GM18873 (cell line): ENCODE data around the gene TMEM61.
"Not testable (repeated sequence)": the region's sequence is repeated elsewhere in the genome, so short reads cannot be mapped to it uniquely, and the experiment has no call there.

Experiments
- ATAC-seq: cut with Tn5 transposase; IDR thresholded peaks from one replicate; pipeline ENCODE4 v1.9.1; 2021; ENCODE audit warnings: mild to moderate bottlenecking, moderate library complexity, moderate number of reproducible peaks; ENCODE audit not compliant: unreplicated experiment, low FRiP score

The TMEM61 gene

GRCh38 chr1:54980528-54981241 lies at the start of gene TMEM61:
TSS of gene TMEM61 (plus strand) at chr1:54980628. CDS start at chr1:54981066, 438 bp downstream.
- ATAC-seq: no peak

GRCh38 chr1:54931275-54931840 lies 49.1 kb upstream of the TMEM61 start:
- no peak for ATAC-seq

DNA sequence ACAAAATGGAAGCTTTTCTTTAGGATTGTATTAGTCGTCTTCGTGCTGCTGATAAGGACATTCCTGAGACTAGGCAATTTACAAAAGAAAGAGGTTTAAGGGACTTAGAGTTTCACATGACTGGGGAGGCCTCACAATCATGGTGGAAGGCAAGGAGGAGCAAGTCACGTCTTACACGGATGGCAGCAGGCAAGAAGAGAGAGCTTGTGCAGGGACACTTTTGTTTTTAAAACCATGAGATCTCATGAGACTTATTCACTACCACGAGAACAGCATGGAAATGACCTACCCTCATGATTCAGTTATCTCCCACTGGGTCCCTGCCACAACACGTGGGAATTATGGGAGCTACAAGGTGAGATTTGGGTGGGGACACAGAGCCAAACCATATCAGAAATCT lies 46.3 kb upstream of the TMEM61 start:
- not testable (repeated sequence) for ATAC-seq

- no peak for ATAC-seq
Measured at GRCh38 chr1:54934869-54935268, 45.6 kb upstream of the TMEM61 start.

DNA sequence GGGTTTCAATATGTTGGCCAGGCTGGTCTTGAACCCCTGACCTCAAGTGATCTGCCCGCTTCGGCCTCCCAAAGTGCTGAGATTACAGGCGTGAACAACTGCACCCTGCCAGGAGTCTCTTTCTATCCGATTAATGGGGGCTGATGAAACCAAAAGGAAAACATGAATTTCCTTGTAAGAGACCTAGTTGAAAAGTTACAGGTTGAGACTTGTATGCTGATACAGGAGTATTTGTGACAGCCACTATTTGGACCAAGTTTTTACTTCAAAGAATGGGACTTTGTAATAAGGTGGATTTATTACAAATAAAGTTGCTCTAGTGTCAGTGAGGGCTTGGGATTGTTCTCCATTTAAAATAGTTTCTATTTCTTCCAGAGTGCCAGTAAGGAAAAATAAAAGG lies 43.6 kb upstream of the TMEM61 start:
- no peak for ATAC-seq

GRCh38 chr1:54937469-54937868 lies 43.0 kb upstream of the TMEM61 start:
- no peak for ATAC-seq

GRCh38 chr1:54938955-54939354 lies 41.5 kb upstream of the TMEM61 start:
- ATAC-seq: not testable (repeated sequence)

GRCh38 chr1:54940042-54940441 lies 40.4 kb upstream of the TMEM61 start:
- ATAC-seq: no peak

DNA sequence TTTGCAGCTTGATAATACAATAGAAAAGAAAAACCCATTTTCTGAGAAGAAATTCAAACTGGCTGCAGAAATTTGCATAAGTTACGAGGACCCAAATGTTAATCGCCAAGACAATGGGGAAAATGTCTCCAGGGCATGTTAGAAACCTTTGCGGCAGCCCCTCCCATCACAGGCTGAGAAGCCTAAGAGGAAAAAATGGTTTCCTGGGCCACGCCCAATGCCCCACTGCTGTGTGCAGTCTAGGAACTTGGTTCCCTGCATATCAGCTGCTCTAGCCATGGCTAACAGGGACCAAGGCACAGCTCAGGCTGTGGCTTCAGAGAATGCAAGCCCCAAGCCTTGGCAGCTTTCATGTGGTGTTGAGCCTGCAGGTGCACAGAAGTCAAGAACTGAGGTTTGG lies 37.5 kb upstream of the TMEM61 start:
- no peak for ATAC-seq

DNA sequence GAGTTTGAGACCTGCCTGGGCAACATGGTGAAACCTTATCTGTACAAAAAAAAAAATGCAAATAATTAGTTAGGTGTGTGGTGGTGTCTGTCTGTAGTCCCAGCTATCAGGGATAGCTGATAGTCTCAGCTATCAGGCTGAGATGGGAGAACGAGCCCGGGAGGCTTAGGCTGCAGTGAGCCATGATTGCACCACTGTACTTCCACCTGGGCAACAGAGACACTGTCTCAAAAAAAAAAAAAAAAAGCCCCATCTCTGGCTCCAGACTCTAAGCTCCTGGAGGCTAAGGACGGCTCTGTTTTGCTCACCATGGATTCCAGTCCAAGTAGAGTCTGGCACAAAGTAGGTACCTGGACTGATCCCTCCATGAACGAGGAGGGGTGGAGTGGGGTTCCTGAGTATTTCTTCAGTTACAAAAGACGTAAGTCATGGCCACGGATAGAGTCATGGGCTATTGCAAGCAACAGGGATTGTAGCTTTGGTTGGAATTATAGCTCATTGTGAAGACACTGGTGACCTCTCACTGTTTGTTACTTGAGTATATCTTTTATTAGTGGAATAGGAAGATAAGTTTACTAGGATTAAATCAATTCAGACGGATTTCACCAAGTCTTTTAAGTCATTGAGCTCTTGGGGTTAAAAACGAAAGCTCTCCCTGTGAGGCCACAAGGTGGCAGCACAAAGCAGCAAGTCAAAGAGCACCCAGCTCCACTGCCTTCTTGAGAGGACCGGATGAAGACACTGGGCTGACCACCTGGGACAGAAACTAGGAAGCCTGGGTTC lies 35.6 kb upstream of the TMEM61 start:
- ATAC-seq: no peak

DNA sequence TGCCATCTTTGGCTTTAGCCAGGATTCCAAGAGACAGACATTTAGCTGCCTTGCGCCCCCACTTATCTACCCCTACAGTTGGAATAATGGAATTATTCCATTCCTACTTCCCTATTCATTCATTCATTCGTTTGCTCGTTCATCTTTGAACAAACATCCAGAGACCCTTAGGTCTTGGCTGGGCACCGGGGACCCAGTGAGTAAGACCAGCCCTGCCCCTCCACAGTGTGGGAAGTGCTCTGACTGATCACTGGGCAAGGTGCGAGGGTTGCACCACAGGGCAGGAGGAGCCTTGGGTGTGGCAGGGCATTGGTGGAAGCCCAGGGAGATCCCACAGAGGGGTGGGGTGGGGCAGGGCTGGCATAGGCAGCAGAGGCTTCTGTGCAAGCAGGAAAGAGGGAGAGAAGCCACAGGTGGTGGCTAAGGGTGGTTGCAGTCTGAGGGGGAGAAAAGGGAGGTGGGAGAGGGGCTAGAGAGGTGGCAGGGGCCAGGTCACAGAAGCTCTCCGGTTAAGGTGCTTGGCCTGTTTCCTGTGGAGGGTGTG lies 35.0 kb upstream of the TMEM61 start:
- no peak for ATAC-seq

- no peak for ATAC-seq
Measured at GRCh38 chr1:54947540-54947939, 32.9 kb upstream of the TMEM61 start.

- ATAC-seq: no peak
Measured at GRCh38 chr1:54949053-54949452, 31.4 kb upstream of the TMEM61 start.

DNA sequence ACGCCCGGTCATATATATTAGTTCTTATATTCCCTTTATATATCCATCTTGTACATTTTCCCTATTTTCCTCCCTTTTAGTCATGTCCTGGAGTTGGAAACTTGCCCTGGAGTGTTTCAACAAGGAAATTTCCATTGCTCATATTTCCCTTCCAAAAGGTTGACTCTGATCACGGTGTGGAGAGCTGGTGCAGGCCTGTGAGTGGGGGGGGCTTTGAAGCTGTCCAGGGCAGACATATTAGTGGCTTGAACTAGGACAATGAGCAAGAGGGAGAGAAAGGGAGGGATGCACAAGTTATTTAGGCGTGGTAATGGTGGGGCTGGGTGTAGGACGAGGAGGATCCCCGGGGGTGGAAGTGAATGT lies 30.4 kb upstream of the TMEM61 start:
- ATAC-seq: no peak

GRCh38 chr1:54950369-54951163 lies 29.9 kb upstream of the TMEM61 start:
- ATAC-seq: no peak

DNA sequence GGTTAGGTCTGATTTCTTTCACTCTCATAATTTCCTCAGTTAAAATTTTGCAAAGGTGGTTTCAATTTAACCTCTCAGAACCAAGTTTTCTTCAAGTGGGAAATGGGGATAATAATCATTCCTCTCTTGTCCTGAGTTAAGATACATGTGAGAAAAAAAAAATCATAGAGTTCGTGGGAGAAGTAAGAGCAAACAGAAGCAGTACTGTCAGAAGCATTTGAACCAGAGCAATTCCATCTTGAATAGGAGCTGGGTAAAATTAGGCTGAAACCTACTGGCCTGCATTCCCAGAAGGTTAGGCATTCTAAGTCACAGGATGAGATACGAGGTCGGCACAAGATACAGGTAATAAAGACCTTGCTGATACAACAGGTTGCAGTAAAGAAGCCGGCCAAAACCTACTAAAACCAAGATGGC lies 28.6 kb upstream of the TMEM61 start:
- no peak for ATAC-seq

DNA sequence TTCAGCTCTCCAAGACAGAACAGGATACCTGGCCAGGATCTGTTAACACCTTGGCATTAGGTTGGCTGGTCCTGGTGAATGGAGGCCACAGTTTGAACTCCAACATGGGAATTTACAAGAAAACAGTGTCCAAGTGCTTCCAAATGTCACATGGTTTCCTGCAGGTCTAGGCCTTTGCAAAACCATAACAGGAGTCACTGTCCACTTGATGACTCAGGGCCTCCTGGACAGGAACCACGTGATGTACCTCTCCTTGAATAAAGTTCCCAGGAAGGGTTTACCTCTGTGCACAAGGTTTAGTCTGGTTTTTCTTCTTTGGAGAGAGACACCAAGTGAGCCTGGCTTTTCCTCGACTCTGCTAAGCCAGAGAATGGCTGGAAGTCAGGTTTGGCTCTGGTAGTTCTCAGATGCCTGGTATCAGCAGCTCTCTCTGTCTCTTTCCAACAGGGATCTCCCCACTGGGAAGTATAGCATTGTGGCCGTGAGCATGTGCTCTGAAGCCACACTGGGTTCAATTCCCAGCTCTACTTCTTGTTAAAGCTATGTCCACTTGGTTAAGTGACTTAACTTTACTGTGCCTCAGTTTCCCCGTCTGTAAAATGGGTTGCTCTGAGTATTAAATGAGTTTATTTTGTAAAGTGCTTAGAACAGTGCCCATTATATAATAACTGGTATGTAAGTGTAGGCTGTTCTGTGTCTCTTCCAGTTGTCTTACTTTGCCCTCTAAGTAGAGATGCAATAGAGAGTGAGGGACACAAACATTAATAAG lies 27.3 kb upstream of the TMEM61 start:
- no peak for ATAC-seq

DNA sequence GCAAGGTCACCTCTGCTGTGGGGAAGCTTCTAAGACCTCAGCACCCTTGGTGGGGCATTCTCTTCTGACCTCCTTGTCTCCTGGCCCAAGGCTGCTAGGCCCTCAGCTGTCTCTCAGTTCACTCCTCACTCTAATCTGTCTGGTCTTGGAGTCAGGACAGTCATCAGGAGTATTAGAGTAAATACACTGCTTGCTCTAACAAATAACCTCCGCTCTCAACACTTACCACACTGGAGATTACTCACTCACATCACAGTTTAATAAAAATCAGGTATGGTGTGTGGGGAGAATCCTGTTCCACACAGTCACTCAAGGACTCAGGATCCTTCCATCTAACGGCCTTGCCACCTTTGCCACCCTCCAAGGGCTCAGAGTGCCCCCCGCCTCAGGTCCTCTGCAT lies 26.6 kb upstream of the TMEM61 start:
- ATAC-seq: no peak

DNA sequence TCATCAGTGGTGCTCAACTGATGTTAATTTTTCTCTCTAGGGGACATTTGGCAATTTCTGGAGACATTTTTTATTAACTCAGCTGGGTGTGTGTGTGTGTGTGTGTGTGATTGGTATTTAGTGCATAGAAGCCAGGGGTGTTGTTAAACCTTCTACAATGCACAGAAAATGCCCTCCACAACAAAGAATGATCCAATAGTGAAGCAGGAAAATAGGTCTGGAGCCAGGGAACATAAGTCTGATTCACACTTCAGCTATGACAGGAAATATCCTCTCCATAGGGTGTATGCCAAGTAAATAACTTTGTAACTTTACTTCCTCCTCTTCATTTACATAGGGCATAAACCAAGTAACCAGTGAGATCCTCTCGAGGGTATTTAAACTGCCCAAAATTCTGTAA lies 25.1 kb upstream of the TMEM61 start:
- no peak for ATAC-seq

- ATAC-seq: no peak
Measured at GRCh38 chr1:54956726-54957125, 23.7 kb upstream of the TMEM61 start.
